ENCODE results near the gene POU6F2. TPM values are rescaled to one million over a fixed set of nuclear protein-coding genes. Genes with fewer than 3 reads are reported as not detected.

POU6F2 gene
- total RNA-seq, 1 experiment from 2014 or later, result 3.9 TPM

- no peak overlapping the region for H3K27ac Mint-ChIP-seq (ENCODE audit: unreplicated experiment)
- H3K27me3 Mint-ChIP-seq (ENCODE audit: insufficient read depth, unreplicated experiment), result peaks cover 6% of the 10 kb centered on the region
- no peaks in the 10 kb centered on the region; the same call in 1 of the 2 replicates for H3K4me1 ChIP-seq
- TF ChIP-seq, protein P1, sequence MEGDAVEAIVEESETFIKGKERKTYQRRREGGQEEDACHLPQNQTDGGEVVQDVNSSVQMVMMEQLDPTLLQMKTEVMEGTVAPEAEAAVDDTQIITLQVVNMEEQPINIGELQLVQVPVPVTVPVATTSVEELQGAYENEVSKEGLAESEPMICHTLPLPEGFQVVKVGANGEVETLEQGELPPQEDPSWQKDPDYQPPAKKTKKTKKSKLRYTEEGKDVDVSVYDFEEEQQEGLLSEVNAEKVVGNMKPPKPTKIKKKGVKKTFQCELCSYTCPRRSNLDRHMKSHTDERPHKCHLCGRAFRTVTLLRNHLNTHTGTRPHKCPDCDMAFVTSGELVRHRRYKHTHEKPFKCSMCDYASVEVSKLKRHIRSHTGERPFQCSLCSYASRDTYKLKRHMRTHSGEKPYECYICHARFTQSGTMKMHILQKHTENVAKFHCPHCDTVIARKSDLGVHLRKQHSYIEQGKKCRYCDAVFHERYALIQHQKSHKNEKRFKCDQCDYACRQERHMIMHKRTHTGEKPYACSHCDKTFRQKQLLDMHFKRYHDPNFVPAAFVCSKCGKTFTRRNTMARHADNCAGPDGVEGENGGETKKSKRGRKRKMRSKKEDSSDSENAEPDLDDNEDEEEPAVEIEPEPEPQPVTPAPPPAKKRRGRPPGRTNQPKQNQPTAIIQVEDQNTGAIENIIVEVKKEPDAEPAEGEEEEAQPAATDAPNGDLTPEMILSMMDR (IDR thresholded peaks at IDR 0.05; ENCODE audit: insufficient read depth in 1 of 2, low read depth in 1 of 2, low read length in 1 of 2, severe bottlenecking in 1 of 2, unreplicated experiment in 1 of 2), result no peak
- no peak for DNase-seq
- H3K27me3 ChIP-seq (replicated peaks; ENCODE audit: control insufficient read depth, insufficient read depth, low read length), result no peaks in the 10 kb centered on the region; the same call in 1 of the 2 replicates
- CTCF ChIA-PET, result no interaction called here
- intact Hi-C loops (cut with micrococcal nuclease; ENCODE audit: unreplicated experiment), result no loop called here
- no peaks in the 10 kb centered on the region for H3K9me3 Mint-ChIP-seq (ENCODE audit: unreplicated experiment)
- H3K4me1 Mint-ChIP-seq (ENCODE audit: low read depth, unreplicated experiment), result peaks cover 14% of the 10 kb centered on the region
- BruUV-seq (replicated peaks), result no TSS peak
- no peak overlapping the region for H3K4me3 Mint-ChIP-seq (ENCODE audit: unreplicated experiment)
- H3K36me3 Mint-ChIP-seq (ENCODE audit: insufficient read depth, unreplicated experiment), result no peaks in the 10 kb centered on the region
- no peaks in the 10 kb centered on the region for H3K36me3 ChIP-seq (ENCODE audit: control insufficient read depth, insufficient read depth, low read length)
- POLR2A ChIA-PET, result no interaction called here
- no peak overlapping the region for H3K4me3 ChIP-seq (ENCODE audit: low read depth, low read length)
- no peaks in the 10 kb centered on the region for H3K9me3 ChIP-seq
These were observed 453.4 kb downstream of the POU6F2 start for GRCh38 chr7:39430909-39431641.

- Mint-ChIP-seq H3K27ac (ENCODE audit: unreplicated experiment) (no peak overlapping the region), H3K4me1 (ENCODE audit: low read depth, unreplicated experiment) (peaks cover 14% of the 10 kb centered on the region), H3K27me3 (ENCODE audit: insufficient read depth, unreplicated experiment) (peaks cover 8% of the 10 kb centered on the region), H3K36me3 (ENCODE audit: insufficient read depth, unreplicated experiment) (no peaks in the 10 kb centered on the region), H3K9me3 (ENCODE audit: unreplicated experiment) (no peaks in the 10 kb centered on the region), H3K4me3 (ENCODE audit: unreplicated experiment) (no peak overlapping the region)
- no peaks in the 10 kb centered on the region for H3K9me3 ChIP-seq
- no peaks in the 10 kb centered on the region for H3K36me3 ChIP-seq (ENCODE audit: control insufficient read depth, insufficient read depth, low read length)
- no peak for DNase-seq
- H3K4me3 ChIP-seq (ENCODE audit: low read depth, low read length), result no peak overlapping the region
- BruUV-seq (replicated peaks), result no TSS peak
- intact Hi-C loops (cut with micrococcal nuclease; ENCODE audit: unreplicated experiment), result no loop called here
- TF ChIP-seq, protein P1 (IDR thresholded peaks at IDR 0.05; ENCODE audit: insufficient read depth in 1 of 2, low read depth in 1 of 2, low read length in 1 of 2, severe bottlenecking in 1 of 2, unreplicated experiment in 1 of 2), result no peak
- H3K4me1 ChIP-seq, result no peaks in the 10 kb centered on the region; the same call in 1 of the 2 replicates
- CTCF ChIA-PET, result no interaction called here
- H3K27me3 ChIP-seq (replicated peaks; ENCODE audit: control insufficient read depth, insufficient read depth, low read length), result no peaks in the 10 kb centered on the region; the same call in 1 of the 2 replicates
- POLR2A ChIA-PET, result no interaction called here
These were observed 454.7 kb downstream of the POU6F2 start for GRCh38 chr7:39432368-39432767.

DNA sequence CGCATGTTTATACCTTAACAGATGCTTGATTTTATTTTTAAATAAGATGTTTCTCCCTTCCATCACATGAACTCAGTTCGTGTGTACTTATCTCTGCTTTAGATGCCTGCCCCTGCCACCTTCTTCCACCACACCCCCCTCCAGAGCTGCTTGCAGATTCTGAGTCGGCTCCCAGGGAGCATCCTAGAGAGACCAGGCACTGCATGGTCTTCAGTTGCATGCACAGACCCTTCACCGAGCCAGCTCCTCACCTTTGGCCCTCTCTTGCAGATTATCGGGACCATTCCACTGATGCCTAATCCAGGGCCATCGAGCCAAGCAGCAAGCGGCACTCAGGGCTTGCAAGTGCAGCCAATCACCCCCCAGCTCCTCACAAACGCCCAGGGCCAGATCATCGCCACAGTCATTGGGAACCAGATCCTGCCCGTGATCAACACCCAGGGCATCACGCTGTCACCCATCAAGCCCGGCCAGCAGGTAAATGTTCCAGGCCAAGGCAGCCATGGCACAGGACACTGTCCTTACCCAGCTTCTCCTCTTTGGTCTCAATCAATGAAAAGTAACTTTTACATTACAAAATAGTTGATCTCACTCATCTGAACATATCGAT lies 455.2 kb downstream of the POU6F2 start:
- no peaks in the 10 kb centered on the region; the same call in 1 of the 2 replicates for H3K27me3 ChIP-seq (replicated peaks; ENCODE audit: control insufficient read depth, insufficient read depth, low read length)
- Mint-ChIP-seq H3K4me3 (ENCODE audit: unreplicated experiment) (no peak overlapping the region), H3K27me3 (ENCODE audit: insufficient read depth, unreplicated experiment) (peaks cover 8% of the 10 kb centered on the region), H3K9me3 (ENCODE audit: unreplicated experiment) (no peaks in the 10 kb centered on the region), H3K27ac (ENCODE audit: unreplicated experiment) (no peak overlapping the region), H3K36me3 (ENCODE audit: insufficient read depth, unreplicated experiment) (no peaks in the 10 kb centered on the region), H3K4me1 (ENCODE audit: low read depth, unreplicated experiment) (peaks cover 14% of the 10 kb centered on the region)
- intact Hi-C loops (cut with micrococcal nuclease; ENCODE audit: unreplicated experiment), result no loop called here
- ChIA-PET CTCF (no interaction called here), POLR2A (no interaction called here)
- H3K4me1 ChIP-seq, result no peaks in the 10 kb centered on the region; the same call in 1 of the 2 replicates
- no peak for DNase-seq
- H3K36me3 ChIP-seq (ENCODE audit: control insufficient read depth, insufficient read depth, low read length), result no peaks in the 10 kb centered on the region
- BruUV-seq (replicated peaks), result no TSS peak
- TF ChIP-seq, protein P1 (IDR thresholded peaks at IDR 0.05; ENCODE audit: insufficient read depth in 1 of 2, low read depth in 1 of 2, low read length in 1 of 2, severe bottlenecking in 1 of 2, unreplicated experiment in 1 of 2), result no peak
- H3K4me3 ChIP-seq (ENCODE audit: low read depth, low read length), result no peak overlapping the region
- no peaks in the 10 kb centered on the region for H3K9me3 ChIP-seq

Measured in Caco-2 (cell line).